Right atrium auricular region (tissue), 2 donors: ENCODE data around the gene GIGYF2. TPM values are rescaled to one million over a fixed set of nuclear protein-coding genes. Genes with fewer than 3 reads are reported as not detected.

Experiments used
- DNase-seq: peaks from one replicate; pipeline ENCODE4 v3.0.0-alpha.2; 2019; ENCODE audit warnings: low spot score
- H3K27ac ChIP-seq, 2 donors: fragments of 200-600 bp; sonication (generic); 1 replicate in 1 of 2; 2 replicates in 1 of 2; pipeline ENCODE4 v1.5.1; 2016 to 2019
- H3K27me3 ChIP-seq, 2 donors: fragments of 200-600 bp; sonication (generic); one replicate each; pipeline versions ENCODE4 v1.5.1 to v1.6.0; 2017 to 2019
- H3K36me3 ChIP-seq: fragments of 200-600 bp; sonication (generic); one replicate; pipeline ENCODE4 v1.5.1; 2016
- H3K4me1 ChIP-seq, 2 donors: fragments of 200-600 bp; sonication (generic); one replicate each; pipeline versions ENCODE4 v1.5.1 to v1.6.0; 2017 to 2019
- H3K4me3 ChIP-seq, 2 donors: fragments of 200-600 bp; sonication (generic); 1 replicate in 1 of 2; 2 replicates in 1 of 2; pipeline ENCODE4 v1.5.1; 2017 to 2019; ENCODE audit warnings: mild to moderate bottlenecking in 1 of 2, moderate library complexity in 1 of 2
- H3K9me3 ChIP-seq, 2 donors: fragments of 200-600 bp; sonication (generic); one replicate each; pipeline ENCODE4 v1.5.1; 2019
- CTCF ChIP-seq, 2 donors: fragments of 200-600 bp; sonication (generic); IDR thresholded peaks; one replicate each; pipeline ENCODE4 v1.5.1; 2019; ENCODE audit warnings: antibody characterized with exemption in 2 of 2
- total RNA-seq, 2 donors: library from RNA; depleted of rRNA; stranded (reverse); fragments of >200 nt; gene quantifications; one replicate each; pipeline ENCODE4 v1.1.0, GENCODE V29; 2016

The GIGYF2 gene
- total RNA-seq, 2 donors from 2014 or later, result 48.4 to 57.1 TPM

DNA sequence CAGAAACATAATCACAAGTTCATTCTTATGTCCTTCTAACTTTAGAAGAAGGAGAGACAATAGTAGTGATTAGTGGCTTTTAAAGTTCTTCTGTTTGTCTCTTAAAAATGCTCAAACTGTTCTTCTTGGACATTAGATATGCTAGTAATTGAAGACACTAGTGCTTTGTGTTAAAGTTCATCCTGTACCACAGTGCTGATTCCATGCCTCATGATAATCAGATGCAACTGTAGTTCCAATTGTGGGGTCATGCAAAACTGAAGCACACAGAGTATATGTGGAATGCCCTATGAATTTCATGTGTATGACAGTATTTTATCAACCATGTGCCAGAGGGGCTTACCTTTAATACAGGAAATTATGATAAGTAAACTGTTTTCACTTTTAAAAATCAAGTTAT, 90.7 kb downstream of the GIGYF2 start:
- no peak for TF ChIP-seq CTCF (IDR thresholded peaks at IDR 0.05)
- no peak overlapping the region for H3K4me3 ChIP-seq
- H3K4me1 ChIP-seq, result no peaks in the 10 kb centered on the region
- no peak for DNase-seq
- no peak overlapping the region for H3K27ac ChIP-seq
- H3K9me3 ChIP-seq, result no peaks in the 10 kb centered on the region
- no peaks in the 10 kb centered on the region for H3K27me3 ChIP-seq
- peaks cover 49% of the 10 kb centered on the region for H3K36me3 ChIP-seq

DNA sequence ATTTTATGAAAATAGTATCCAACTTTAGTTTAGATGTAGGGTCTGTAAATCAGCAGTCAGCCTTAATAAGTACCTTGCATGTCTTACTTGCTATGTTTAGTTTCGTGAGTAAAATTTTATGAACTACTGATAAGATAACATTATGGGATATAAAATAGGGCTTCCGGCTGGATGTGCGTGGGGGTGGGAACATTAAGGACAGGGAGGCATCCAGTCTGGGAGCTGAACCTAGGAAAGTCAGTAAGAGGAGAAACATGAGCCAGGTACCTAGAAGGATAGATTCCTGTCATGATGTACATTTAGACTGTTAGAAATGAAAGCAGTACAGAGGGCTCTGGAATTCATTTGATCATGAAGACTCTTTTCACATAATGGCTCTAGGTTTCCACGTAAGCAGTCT, 92.0 kb downstream of the GIGYF2 start:
- Histone ChIP-seq H3K27me3 (no peaks in the 10 kb centered on the region), H3K9me3 (no peaks in the 10 kb centered on the region), H3K4me3 (no peak overlapping the region), H3K4me1 (no peaks in the 10 kb centered on the region), H3K27ac (no peak overlapping the region), H3K36me3 (peaks cover 58% of the 10 kb centered on the region)
- DNase-seq, result no peak
- no peak for TF ChIP-seq CTCF (IDR thresholded peaks at IDR 0.05)

DNA sequence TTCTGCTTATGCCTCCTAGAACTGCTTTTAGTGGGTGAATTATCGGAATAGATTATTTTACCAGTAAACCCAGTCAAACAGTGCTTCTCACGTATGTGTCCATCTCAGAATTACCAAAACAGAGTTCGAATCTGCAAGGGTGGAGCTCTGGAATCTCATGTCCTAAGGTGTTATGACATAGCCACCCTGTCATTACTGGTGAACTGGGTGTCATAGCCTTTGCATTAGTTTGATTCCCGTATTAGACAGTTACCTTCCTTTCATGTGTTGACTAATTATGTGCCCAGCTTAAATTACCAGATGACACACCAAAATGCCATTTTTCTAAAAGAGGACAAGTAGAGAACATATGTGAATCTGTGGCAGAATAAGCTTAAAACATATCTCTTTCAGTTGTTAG, 94.4 kb downstream of the GIGYF2 start:
- TF ChIP-seq CTCF (IDR thresholded peaks at IDR 0.05), result no peak
- Histone ChIP-seq H3K36me3 (peaks cover 71% of the 10 kb centered on the region), H3K4me3 (no peak overlapping the region), H3K27ac (no peak overlapping the region), H3K27me3 (no peaks in the 10 kb centered on the region), H3K9me3 (no peaks in the 10 kb centered on the region), H3K4me1 (no peaks in the 10 kb centered on the region)
- no peak for DNase-seq

GRCh38 chr2:232793271-232793670, 96.1 kb downstream of the GIGYF2 start:
- Histone ChIP-seq H3K4me1 (no peaks in the 10 kb centered on the region), H3K27ac (no peak overlapping the region), H3K9me3 (no peaks in the 10 kb centered on the region), H3K4me3 (no peak overlapping the region), H3K36me3 (peaks cover 75% of the 10 kb centered on the region), H3K27me3 (no peaks in the 10 kb centered on the region)
- no peak for TF ChIP-seq CTCF (IDR thresholded peaks at IDR 0.05)
- no peak for DNase-seq

- Histone ChIP-seq H3K4me1 (no peaks in the 10 kb centered on the region), H3K27me3 (no peaks in the 10 kb centered on the region), H3K27ac (no peak overlapping the region), H3K4me3 (no peak overlapping the region), H3K9me3 (no peaks in the 10 kb centered on the region), H3K36me3 (peaks cover 76% of the 10 kb centered on the region)
- no peak for DNase-seq
- TF ChIP-seq CTCF (IDR thresholded peaks at IDR 0.05), result no peak
Measured at GRCh38 chr2:232794981-232795380, 97.8 kb downstream of the GIGYF2 start.

- H3K4me3 ChIP-seq, result no peak overlapping the region
- H3K27ac ChIP-seq, result no peak overlapping the region
- no peak for TF ChIP-seq CTCF (IDR thresholded peaks at IDR 0.05)
- H3K27me3 ChIP-seq, result no peaks in the 10 kb centered on the region
- no peak for DNase-seq
- H3K36me3 ChIP-seq, result peaks cover 76% of the 10 kb centered on the region
- no peaks in the 10 kb centered on the region for H3K9me3 ChIP-seq
- no peaks in the 10 kb centered on the region for H3K4me1 ChIP-seq
Measured at GRCh38 chr2:232795920-232796319, 98.8 kb downstream of the GIGYF2 start.
